C4-2B (cell line): Measurements from ENCODE around the gene DYDC1.

ENCODE experiments used
- H3K27ac ChIP-seq: fragments of 450-650 bp; 2 replicates; pipeline ENCODE4 v1.5.1; 2017
- CTCF ChIP-seq: fragments of 450-650 bp; conservative IDR thresholded peaks from 2 replicates; pipeline ENCODE4 v1.5.1; 2017; ENCODE audit warnings: mild to moderate bottlenecking
- ZFX ChIP-seq: fragments of 450-650 bp; IDR thresholded peaks from 2 replicates; pipeline ENCODE4 v1.6.1; 2017

DYDC1 gene

DNA sequence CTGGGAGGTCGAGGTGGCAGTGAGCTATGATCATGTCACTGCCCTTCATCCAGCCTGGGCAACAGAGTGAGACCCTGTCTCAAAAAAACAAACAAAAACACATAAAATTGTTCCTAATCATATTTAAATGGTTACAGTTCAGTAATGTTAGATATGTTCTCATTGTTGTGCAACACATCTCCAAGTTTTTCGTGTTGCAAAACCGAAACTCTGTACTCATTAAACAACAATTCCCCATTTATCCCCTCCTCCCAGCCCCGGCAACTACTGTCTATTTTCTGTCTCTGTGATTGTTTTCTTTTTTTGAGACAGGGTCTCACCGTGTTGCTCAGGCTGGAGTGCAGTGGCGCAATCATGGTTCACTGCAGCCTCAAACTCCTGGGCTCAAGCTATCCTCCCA, 35.7 kb upstream of the DYDC1 start:
- H3K27ac ChIP-seq = no peak overlapping the region
- TF ChIP-seq CTCF (no peak), ZFX (no peak)

GRCh38 chr10:80390740-80391139, 34.2 kb upstream of the DYDC1 start:
- TF ChIP-seq ZFX (no peak), CTCF (no peak)
- no peak overlapping the region for H3K27ac ChIP-seq

DNA sequence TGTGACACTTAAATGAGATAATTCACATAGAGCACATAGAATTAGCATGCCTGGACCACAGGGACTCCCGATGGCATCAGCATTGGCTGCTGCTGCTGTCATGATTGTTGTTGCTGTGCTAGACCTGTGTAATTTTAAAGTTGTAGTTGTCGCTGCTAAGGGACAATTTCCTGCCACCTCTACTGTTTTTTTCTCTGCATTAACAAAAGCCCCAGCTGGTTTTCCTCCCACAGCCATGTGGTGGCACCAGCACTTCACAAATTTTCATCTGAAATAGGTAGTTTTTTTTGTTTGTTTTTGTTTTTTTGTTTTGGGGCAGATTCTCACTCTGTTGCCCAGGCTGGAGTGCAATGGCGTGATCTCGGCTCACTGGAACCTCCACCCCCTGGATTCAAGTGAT, 26.4 kb upstream of the DYDC1 start:
- TF ChIP-seq ZFX (no peak), CTCF (peak; percentile 78)

GRCh38 chr10:80380185-80380584, 23.6 kb upstream of the DYDC1 start:
- TF ChIP-seq ZFX = no peak
- TF ChIP-seq CTCF = no peak
- no peak overlapping the region for H3K27ac ChIP-seq

More for the DNA sequence above, 26.4 kb upstream of the DYDC1 start:
- H3K27ac ChIP-seq = no peak overlapping the region

DNA sequence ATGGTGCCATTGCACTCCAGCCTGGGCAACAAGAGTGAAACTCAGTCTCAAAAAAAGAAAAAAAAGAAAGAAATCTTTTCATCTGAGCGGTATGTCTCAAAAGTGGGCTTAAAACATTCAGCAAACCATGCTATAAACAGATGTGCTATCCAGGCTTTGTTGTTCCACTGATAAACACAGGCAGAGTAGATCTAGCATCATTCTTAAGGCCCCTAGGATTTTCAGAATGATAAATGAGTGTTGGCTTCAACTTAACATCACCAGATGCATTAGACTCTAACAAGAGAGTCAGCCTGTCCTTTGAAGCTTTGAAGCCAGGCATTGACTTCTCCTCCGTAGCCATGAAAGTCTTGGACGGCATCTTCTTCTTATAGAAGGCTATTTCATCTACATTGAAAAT, 23.1 kb upstream of the DYDC1 start:
- no peak overlapping the region for H3K27ac ChIP-seq
- TF ChIP-seq ZFX = no peak
- TF ChIP-seq CTCF = no peak

- TF ChIP-seq CTCF (no peak), ZFX (no peak)
- no peak overlapping the region for H3K27ac ChIP-seq
Observed at GRCh38 chr10:80373502-80373901, 16.9 kb upstream of the DYDC1 start.

DNA sequence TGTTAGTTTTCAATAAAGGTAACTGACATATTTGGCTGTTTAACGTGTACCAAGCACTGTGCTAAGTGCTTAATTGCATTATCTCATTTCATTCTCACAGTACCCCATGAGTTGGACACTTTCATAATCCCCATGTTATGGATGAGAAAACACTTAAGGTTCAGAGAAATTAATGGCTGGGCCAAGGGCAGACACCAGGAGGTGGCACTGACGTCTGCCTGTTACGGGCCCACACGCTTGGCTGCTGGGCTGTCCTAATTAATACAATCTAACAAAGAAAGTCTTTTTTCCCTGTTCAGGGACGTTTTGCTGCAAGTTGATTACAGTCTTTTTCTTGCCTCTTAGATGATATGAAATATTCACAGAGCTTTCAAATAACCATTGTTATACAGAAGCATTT, 16.1 kb upstream of the DYDC1 start:
- no peak overlapping the region for H3K27ac ChIP-seq
- no peak for TF ChIP-seq CTCF
- no peak for TF ChIP-seq ZFX
